Dedifferentiated amniotic fluid mesenchymal stem cell (primary cell): ENCODE measurements around the gene B3GALT2.
"Not testable (repeated sequence)": the region's sequence is repeated elsewhere in the genome, so short reads cannot be mapped to it uniquely, and the experiment has no call there.

ENCODE experiments used
- DNase-seq: peaks from one replicate; pipeline ENCODE4 v3.0.0-alpha.2; 2016; ENCODE audit errors: extremely low spot score

Gene B3GALT2

DNA sequence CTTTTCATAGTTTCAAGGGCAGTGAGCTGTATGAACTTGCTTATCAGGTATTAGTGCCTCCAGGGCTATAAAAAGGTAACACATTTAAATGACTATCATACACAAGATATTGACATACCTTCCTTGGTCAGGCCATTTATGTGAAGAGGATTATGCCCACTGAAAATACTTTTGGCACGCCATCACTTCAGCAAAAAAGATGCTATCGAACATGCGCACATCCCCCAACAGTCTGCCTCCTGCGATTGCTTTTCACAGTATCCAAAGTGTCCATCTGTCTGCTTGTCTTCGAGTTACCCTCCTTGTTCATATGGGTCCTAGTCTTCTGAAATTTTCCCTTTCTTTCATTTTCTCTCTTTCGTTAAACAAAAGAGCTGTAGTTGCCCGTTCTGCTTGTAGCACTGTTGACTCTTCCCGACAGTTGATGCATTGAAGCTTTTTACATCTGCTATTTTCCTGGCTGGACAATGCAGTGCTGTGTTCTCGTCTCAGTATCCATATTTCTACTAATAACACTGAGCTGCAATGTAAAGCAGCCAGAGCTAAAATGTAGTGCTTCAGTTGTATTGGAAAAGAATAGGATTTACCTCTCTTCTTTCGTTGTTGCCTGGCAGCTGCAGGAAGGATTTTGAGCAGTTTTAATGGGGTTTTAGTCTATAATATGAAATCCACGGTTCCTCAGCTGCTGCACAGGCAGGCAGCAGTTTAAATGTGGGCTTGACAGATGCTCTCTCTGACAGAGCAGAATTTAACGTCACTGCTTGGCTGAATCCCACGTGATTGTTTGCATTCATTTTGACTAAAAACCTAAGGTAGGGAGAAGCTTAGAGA, at the start of gene B3GALT2:
Gene B3GALT2 (minus strand): TSS at position 713 of the 831 bp plus-strand sequence. CDS start 5,051 bp downstream, outside the sequence.
- peak; percentile 54 for DNase-seq

GRCh38 chr1:193234530-193234929, 48.1 kb upstream of the B3GALT2 start:
- DNase-seq: no peak

DNA sequence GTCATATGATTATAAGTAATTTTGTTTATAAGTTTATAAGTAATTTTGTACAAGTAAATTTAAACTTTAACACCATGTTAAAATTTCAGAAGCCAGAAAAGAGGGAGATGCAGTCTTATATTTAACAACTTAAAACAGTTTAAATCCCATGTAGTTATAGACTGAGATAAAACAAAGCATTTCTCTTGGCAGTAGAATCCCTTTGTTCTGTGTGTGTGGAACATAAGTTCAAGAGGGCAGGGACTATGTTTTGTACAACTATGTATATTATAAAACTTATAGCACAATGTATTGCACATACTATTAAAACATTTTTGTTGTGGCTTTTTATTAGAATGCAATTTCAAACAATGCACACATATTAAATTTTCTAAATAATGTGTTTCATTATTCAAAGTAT, 44.7 kb upstream of the B3GALT2 start:
- not testable (repeated sequence) for DNase-seq

GRCh38 chr1:193229136-193229535, 42.7 kb upstream of the B3GALT2 start:
- DNase-seq: no peak

GRCh38 chr1:193222056-193222615, 35.7 kb upstream of the B3GALT2 start:
- DNase-seq: no peak

DNA sequence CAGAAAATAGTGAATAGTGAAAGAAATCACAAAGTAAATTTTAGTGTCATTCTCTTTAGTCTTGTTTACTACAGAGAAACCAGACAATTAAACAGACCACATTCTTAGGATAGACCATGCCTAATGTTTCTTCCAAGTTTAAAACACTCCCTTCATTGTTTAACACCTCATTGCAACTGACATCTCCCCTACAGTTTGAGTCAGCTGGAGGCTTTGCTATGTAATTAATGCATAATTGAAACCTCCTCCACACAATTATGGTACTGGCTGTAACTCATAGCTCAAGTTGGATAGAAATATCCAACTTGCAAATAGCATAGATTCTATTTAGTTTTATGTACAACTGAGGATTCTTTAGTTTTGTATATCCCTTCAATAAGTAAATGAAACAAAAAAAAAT, 35.2 kb upstream of the B3GALT2 start:
- DNase-seq: no peak

GRCh38 chr1:193219391-193219790, 33.0 kb upstream of the B3GALT2 start:
- no peak for DNase-seq

GRCh38 chr1:193216920-193217319, 30.5 kb upstream of the B3GALT2 start:
- no peak for DNase-seq

GRCh38 chr1:193213998-193214397, 27.6 kb upstream of the B3GALT2 start:
- no peak for DNase-seq

GRCh38 chr1:193212637-193213036, 26.2 kb upstream of the B3GALT2 start:
- no peak for DNase-seq

DNA sequence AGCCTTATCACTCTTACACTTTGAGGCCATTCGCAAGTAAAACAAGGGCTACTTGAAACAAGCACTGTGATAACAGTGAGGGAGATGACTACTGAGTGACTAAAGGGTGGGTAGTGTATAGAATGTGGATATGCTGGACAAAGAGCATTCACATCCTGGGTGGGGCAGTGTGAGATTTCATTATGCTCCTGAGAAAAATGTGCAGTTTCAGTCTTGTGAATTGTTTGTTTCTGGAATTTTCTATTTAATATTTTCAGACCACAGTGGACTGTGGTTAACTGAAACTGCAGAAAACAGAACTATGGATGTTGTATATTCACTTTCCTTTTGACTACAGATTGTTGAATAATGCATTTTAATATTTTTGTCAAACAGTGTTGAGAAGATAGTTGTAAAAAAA, 25.1 kb upstream of the B3GALT2 start:
- peak; percentile 68 for DNase-seq

GRCh38 chr1:193210996-193211395, 24.6 kb upstream of the B3GALT2 start:
- no peak for DNase-seq

GRCh38 chr1:193201021-193201420, 14.6 kb upstream of the B3GALT2 start:
- DNase-seq: no peak

DNA sequence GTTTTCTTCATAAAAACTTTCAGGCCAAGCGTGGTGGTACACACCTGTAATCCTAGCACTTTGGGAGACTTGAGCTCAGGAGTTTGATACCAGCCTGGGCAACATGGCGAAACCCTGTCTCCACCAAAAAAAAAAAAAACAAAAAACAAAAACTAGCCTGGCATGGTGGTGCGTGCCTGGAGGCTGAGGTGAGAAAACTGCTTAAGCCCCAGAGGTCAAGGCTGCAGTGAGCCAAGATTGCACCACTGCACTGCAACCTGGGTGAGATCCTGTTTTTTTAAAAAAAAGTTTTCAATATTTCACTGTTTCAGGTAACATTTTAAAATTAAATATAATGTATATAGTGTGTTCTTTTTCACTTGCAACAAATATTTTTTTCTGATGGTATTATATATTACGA, 13.5 kb upstream of the B3GALT2 start:
- DNase-seq: no peak

DNA sequence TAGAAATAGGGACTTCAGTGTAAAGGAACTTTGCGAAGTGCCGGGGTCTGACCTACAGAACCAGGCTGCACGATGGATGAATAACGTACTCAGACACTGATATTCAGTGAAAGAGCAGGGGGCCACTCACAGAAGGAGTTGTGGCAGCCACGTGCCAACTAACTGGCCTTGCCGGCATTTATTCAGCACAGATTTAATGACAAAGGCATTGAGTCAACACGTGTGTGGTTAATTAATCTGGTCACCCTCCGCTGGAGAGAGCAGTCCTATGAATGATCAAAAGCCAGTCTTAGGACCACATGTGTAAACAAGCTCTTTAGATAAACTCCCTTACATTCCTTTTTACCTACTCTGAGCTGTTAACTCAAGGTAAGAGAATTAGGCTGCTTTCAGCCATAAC, 6.2 kb upstream of the B3GALT2 start:
- no peak for DNase-seq

DNA sequence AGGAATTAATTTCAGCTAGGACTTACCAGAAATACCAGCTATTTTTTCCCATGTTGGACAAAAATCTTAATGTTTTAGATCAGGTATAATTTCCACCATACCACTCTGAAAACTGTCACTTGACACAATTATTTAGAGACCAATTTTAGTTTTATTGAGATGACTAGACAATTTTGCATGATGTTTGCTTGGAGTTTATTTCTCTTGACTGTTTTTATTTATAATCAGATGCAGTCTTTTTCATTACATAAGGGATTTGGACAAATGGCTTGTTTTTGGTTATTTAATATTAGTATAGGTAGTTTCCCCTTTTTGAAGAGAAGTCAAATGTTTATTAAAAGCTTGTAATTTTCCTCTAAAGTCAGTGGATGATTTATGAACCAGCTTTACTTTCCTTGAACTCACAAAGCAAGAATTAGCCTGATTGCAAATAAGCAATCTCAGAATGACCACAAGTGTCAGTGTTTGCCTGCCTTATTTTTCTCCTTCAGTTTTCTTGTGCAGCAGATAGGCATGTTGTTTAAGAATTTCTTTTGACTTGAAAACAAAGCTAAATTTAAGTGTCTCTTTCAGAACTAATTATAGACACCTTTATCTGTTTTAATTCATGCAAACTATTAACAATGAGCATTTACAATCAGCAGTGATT, 3.8 kb upstream of the B3GALT2 start:
- peak; percentile 52 for DNase-seq

DNA sequence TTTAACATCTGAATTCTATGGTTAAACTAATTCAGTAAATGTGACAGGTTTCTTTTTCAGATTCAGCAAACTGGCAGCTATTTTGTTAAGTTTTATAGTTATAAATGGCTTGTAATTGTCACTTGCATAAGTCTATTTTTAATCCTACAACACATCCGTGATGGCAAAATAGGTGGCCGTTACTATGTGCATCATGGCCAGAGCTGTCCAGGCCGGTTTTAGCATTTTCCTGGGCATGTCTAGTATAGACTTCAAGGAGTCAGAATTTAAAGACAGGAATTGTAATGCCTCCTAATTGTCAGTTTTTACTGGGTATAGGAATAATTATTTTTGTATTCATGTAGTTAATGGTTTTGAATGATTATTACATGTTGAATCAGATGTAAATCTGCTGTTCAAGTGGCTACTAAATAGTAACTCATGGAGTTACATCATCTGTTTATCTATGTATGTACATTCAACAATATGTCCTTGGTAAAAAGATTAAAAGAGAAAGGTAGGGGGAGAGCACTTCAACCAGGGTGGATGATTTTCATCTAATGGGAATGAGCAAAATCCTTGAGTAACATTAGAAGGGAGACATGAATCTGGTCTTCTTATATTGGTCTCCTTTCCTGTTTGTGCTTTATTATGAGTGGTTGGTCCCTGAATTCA, 3.2 kb upstream of the B3GALT2 start:
- DNase-seq: no peak

DNA sequence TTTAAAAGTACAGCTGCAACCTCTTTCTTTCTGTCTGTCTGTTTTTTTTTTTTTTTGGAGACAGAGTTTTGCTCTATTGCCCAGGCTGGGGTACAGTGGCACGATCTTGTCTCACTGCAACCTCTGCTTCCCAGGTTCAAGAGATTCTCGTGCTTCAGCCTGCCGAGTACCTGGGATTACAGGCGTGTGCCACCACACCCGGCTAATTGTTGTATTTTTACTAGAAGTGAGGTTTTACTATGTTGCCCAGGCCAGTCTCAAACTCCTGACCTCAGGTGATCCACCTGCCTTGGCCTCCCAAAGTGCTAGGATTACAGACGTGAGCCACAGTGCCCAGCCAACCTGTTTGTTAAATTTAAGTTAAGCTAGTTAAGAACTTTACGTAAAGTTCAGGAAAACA, 2.5 kb upstream of the B3GALT2 start:
- DNase-seq: not testable (repeated sequence)

GRCh38 chr1:193187114-193187513, 701 bp upstream of the B3GALT2 start:
- DNase-seq: no peak

DNA sequence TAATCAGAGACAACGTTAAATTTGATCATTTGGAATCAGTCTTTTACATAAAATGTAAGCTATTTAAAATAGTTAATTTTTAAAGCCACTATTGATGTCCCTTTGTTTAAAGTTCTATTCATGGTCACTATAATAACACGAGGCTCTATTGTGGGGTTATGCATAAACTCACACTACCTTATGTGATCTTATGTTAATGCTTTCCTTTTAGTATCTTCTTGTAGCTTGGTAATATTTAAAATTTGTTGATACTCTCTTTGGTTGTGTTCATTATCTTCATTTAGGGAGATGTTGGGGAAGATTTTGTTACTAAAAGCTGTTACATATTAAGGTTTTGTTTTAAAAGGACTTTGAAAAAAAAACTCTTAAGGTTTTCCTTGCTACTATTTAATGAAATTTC, 1.2 kb downstream of the B3GALT2 start:
- no peak for DNase-seq

- DNase-seq: no peak
Measured at GRCh38 chr1:193184776-193185175, 1.6 kb downstream of the B3GALT2 start.

- peak; percentile 67 for DNase-seq
Measured at GRCh38 chr1:193183019-193183627, 3.3 kb downstream of the B3GALT2 start.
